ENCODE measurements around the gene ZNF764.

DNA sequence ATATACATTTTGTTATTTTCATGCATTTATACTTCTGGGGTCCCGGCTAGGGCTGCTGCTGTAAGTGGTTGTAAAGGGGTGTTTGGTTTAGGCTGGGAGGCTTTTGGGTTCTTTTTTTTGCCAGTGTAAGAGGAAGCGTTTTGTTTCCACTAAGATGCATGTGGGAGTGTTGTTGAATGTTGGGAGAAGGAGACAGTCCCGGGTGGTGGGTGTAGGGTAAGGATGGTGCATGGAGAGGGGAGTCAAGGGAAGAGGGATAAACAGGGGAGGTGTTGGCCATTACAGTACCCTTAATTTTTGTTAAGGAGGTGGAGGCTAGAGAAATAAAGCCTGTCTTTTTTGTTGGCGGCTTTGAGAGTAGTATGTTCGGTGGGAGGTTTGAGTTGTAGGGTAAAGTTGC is 15.1 kb downstream of the ZNF764 start:
- TF ChIP-seq POLR2A (IDR thresholded peaks at IDR 0.05) (no peak), CTCF (IDR thresholded peaks at IDR 0.05) (no peak)

Measured in adrenal gland (tissue), 5 donors.